Activated CD4-positive, alpha-beta T cell treated with anti-CD3 and anti-CD28 coated beads, Interleukin-2, Interleukin-4, amounts not matched to agents 100 ng/mL and 50 ng/mL, durations not matched to agents 16 hours and 8 hours (primary cell): ENCODE results near the gene GALNS.
"Not testable (repeated sequence)": the region's sequence is repeated elsewhere in the genome, so short reads cannot be mapped to it uniquely, and the experiment has no call there.

Experiments used
- DNase-seq: peaks from one replicate; pipeline ENCODE4 v3.0.0-alpha.2; 2020; ENCODE audit warnings: low spot score

GALNS gene

GRCh38 chr16:88804552-88805339 is 52.0 kb downstream of the GALNS start:
- no peak for DNase-seq

GRCh38 chr16:88804173-88804551 is 52.6 kb downstream of the GALNS start:
- DNase-seq: no peak

- DNase-seq: peak; percentile 87
Measured at GRCh38 chr16:88803264-88803987, 53.3 kb downstream of the GALNS start, which contains the start of gene CDT1. CDT1 (plus strand) TSS chr16:88803789; CDS start chr16:88803832, 43 bp downstream.

- no peak for DNase-seq
Measured at GRCh38 chr16:88800277-88800592, 56.5 kb downstream of the GALNS start.

- no peak for DNase-seq
Measured at GRCh38 chr16:88799569-88800276, 57.0 kb downstream of the GALNS start.

- no peak for DNase-seq
Measured at GRCh38 chr16:88798772-88799455, 57.8 kb downstream of the GALNS start.

GRCh38 chr16:88798073-88798472 is 58.7 kb downstream of the GALNS start:
- DNase-seq: no peak

- DNase-seq: no peak
Measured at GRCh38 chr16:88796278-88796677, 60.5 kb downstream of the GALNS start.

GRCh38 chr16:88793251-88793954 is 63.3 kb downstream of the GALNS start:
- DNase-seq: no peak

GRCh38 chr16:88792668-88793250 is 64.0 kb downstream of the GALNS start:
- no peak for DNase-seq

GRCh38 chr16:88792078-88792550 is 64.6 kb downstream of the GALNS start:
- DNase-seq: no peak

- DNase-seq: peak; percentile 72
Measured at GRCh38 chr16:88790312-88791211, 66.2 kb downstream of the GALNS start.

GRCh38 chr16:88789594-88789993 is 67.2 kb downstream of the GALNS start:
- no peak for DNase-seq

- DNase-seq: not testable (repeated sequence)
Measured at GRCh38 chr16:88788749-88789148, 68.0 kb downstream of the GALNS start.

GRCh38 chr16:88787579-88788314 is 69.0 kb downstream of the GALNS start:
- no peak for DNase-seq

GRCh38 chr16:88785106-88785924 is 71.4 kb downstream of the GALNS start, which contains the start of gene PIEZO1:
PIEZO1 (minus strand) TSS chr16:88785220; CDS start chr16:88784964, 256 bp downstream.
- peak; percentile 72 for DNase-seq

GRCh38 chr16:88784856-88785105 is 72.0 kb downstream of the GALNS start:
- no peak for DNase-seq

GRCh38 chr16:88784074-88784855 is 72.5 kb downstream of the GALNS start:
- no peak for DNase-seq
